Right lobe of liver (tissue), 6 donors: ENCODE measurements around the gene ELFN1. TPM values are rescaled to one million over a fixed set of nuclear protein-coding genes. Genes with fewer than 3 reads are reported as not detected.

Experiments used
- ATAC-seq, 4 donors: fragments of 200-7000 bp; cut with Tn5 transposase; one replicate each; pipeline ENCODE4 v1.9.1; 2020; ENCODE audit warnings: mild to moderate bottlenecking in 4 of 4, moderate library complexity in 4 of 4
- DNase-seq, 3 donors: peaks; one replicate each; pipeline ENCODE4 v3.0.0-alpha.2; 2020
- H3K27ac ChIP-seq, 3 donors: fragments of 200-600 bp; one replicate each; pipeline ENCODE4 v1.8.0; 2022
- H3K27me3 ChIP-seq, 2 donors: fragments of 200-600 bp; one replicate each; pipeline ENCODE4 v1.8.0; 2022
- H3K36me3 ChIP-seq, 4 donors: fragments of 200-600 bp; sonication (generic) in 1 of 4; one replicate each; pipeline versions ENCODE4 v1.5.1 to v1.8.0; 2017 to 2022; ENCODE audit warnings: control low read depth in 1 of 4
- H3K4me1 ChIP-seq, 4 donors: fragments of 200-600 bp; sonication (generic) in 1 of 4; one replicate each; pipeline versions ENCODE4 v1.5.1 to v1.8.0; 2017 to 2022; ENCODE audit warnings: control low read depth in 1 of 4
- H3K4me3 ChIP-seq, 3 donors: fragments of 200-600 bp; one replicate each; pipeline ENCODE4 v1.8.0; 2022
- H3K9me3 ChIP-seq, 4 donors: fragments of 200-600 bp; sonication (generic) in 1 of 4; one replicate each; pipeline versions ENCODE4 v1.5.1 to v1.8.0; 2017 to 2022; ENCODE audit warnings: control low read depth in 1 of 4
- POLR2A ChIP-seq: fragments of 450-650 bp; IDR thresholded peaks from one replicate; pipeline ENCODE4 v1.6.1; 2017; ENCODE audit warnings: antibody characterized with exemption, mild to moderate bottlenecking
- WGBS: methylation state at CpG from one replicate; pipeline ENCODE4 v1.1.6; 2018; ENCODE audit warnings: low coverage, low lambda C conversion rate; ENCODE audit not compliant: insufficient coverage; ENCODE audit errors: missing lambda C conversion rate; 5-methylcytosine and 5-hydroxymethylcytosine counted together
- intact Hi-C, 2 donors: fragments of 100-400 bp; cut with DNase I; formaldehyde crosslinking; loops; one replicate each; pipeline versions ENCODE4 v1.11.2 to v1.14.1; 2022
- total RNA-seq, 6 experiments: library from RNA; depleted of rRNA in 2 of 6; stranded (reverse); fragments of >200 nt in 2 of 6; fragmentation: NEBNext Ultra II Directional in 3 of 6; extraction: Animal tissue kit (Norgen Biotek cat#: 25700) in 3 of 6; gene quantifications; one replicate each; pipeline versions ENCODE4 v1.1.0 to v1.2.4, GENCODE V29; 2016 to 2023
- TF ChIP-seq, protein P1 (sequence below), 4 donors: fragments of 200-600 bp in 3 of 4; fragments of 450-650 bp in 1 of 4; IDR thresholded peaks; one replicate each; pipeline versions ENCODE4 v1.5.1 to v1.8.0; 2016 to 2022; ENCODE audit warnings: antibody characterized with exemption in 4 of 4, mild to moderate bottlenecking in 2 of 4
- donor health status: DM: no; HTN: yes; CAD: no.
- donor health status: DM: no; HTN: no; CAD: no.
- donor health status: DM: no; HTN: no; CAD: no.
- donor health status: DM: no; HTN: yes; CAD: no.
- donor health status: DM: no; HTN: yes; CAD: no.

ELFN1 gene
- total RNA-seq, 6 experiments from 2014 or later: 5.4 to 13.0 (median 7.5) TPM

GRCh38 chr7:1640376-1641172, 29.5 kb upstream of the ELFN1 start:
- WGBS: 68% methylated on average over 6 of the region's 21 CpGs
- intact Hi-C loops: no loop called here
- peak in 1 of 3 donors; percentile 27 for DNase-seq

DNA sequence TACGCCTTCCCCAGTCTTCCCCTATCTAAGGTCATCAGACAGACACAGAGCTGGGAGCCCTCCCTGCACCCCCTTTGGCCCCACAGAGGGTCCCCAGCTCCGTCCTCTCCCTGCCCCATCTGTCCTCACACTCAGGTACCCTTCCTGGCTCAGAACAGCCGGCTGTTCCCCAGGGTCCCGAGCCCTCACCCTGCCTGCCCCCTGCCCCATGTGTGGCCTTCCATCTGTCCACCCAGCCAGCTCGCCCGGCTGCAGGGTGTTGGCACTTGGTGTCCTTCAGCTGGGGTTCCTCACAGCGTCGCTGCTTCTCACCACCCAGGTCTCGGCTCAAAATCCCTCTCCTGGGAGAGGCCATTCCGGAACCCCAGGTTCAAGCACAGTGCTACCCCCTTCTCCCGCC, 28.9 kb upstream of the ELFN1 start:
- Histone ChIP-seq H3K27me3 (no peaks in the 10 kb centered on the region), H3K27ac (no peak overlapping the region), H3K9me3 (peaks cover 0 to 6% (median 0%) of the 10 kb centered on the region in 4 donors), H3K4me1 (no peaks in the 10 kb centered on the region), H3K36me3 (no peaks in the 10 kb centered on the region), H3K4me3 (no peak overlapping the region)
- intact Hi-C loops: no loop called here
- DNase-seq (no peak), ATAC-seq (no peak)
- TF ChIP-seq, protein P1, sequence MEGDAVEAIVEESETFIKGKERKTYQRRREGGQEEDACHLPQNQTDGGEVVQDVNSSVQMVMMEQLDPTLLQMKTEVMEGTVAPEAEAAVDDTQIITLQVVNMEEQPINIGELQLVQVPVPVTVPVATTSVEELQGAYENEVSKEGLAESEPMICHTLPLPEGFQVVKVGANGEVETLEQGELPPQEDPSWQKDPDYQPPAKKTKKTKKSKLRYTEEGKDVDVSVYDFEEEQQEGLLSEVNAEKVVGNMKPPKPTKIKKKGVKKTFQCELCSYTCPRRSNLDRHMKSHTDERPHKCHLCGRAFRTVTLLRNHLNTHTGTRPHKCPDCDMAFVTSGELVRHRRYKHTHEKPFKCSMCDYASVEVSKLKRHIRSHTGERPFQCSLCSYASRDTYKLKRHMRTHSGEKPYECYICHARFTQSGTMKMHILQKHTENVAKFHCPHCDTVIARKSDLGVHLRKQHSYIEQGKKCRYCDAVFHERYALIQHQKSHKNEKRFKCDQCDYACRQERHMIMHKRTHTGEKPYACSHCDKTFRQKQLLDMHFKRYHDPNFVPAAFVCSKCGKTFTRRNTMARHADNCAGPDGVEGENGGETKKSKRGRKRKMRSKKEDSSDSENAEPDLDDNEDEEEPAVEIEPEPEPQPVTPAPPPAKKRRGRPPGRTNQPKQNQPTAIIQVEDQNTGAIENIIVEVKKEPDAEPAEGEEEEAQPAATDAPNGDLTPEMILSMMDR (IDR thresholded peaks at IDR 0.05): no peak
- TF ChIP-seq POLR2A: no peak
- 73% methylated on average over 5 of the region's 11 CpGs for WGBS

More at GRCh38 chr7:1640376-1641172, 29.5 kb upstream of the ELFN1 start:
- Histone ChIP-seq H3K9me3 (peaks cover 0 to 6% (median 0%) of the 10 kb centered on the region in 4 donors), H3K4me1 (no peaks in the 10 kb centered on the region), H3K4me3 (no peak overlapping the region), H3K36me3 (no peaks in the 10 kb centered on the region), H3K27ac (no peak overlapping the region), H3K27me3 (no peaks in the 10 kb centered on the region)
- ATAC-seq: peak in 1 of 4 donors; percentile 9
- TF ChIP-seq, protein P1 (IDR thresholded peaks at IDR 0.05): no peak
- TF ChIP-seq POLR2A: no peak

DNA sequence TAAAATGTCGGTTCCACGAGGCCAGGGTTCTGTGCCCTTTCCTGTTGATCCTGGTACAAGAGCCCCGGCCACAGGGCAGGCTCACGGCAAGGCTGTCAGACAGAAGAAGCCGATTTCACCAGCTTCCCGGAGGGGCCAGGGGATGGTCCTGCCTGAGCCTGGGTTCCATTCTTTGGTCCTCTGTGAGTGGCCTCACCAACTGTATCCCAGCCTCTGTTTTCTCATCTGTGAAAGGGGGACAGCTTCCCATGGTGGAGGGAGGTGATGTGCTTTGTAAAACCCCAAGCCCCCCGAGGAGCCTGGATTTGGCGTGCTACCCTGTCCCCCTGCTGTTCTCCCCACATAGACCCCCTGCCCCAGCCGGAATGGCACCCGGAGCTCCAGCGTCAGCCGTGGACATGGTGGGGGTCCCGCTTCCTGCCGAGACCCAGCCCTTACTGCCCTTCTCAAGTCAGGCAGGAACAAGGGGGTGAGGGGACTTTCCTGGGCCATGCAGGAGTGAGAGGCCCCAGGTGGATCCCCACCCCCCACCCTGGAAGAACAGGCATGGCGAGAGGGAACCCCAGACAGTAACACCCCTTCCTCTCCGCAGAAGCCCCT, 28.3 kb upstream of the ELFN1 start:
- no peaks in the 10 kb centered on the region for H3K27me3 ChIP-seq
- ATAC-seq (no peak), DNase-seq (peak in 1 of 3 donors; percentile 30)
- H3K36me3 ChIP-seq: no peaks in the 10 kb centered on the region
- 12% methylated on average over 3 of the region's 16 CpGs for WGBS
- TF ChIP-seq POLR2A: no peak
- TF ChIP-seq, protein P1 (IDR thresholded peaks at IDR 0.05): no peak
- H3K4me1 ChIP-seq: no peaks in the 10 kb centered on the region
- intact Hi-C loops: no loop called here
- peaks cover 0 to 6% (median 0%) of the 10 kb centered on the region in 4 donors for H3K9me3 ChIP-seq
- H3K4me3 ChIP-seq: no peak overlapping the region
- H3K27ac ChIP-seq: no peak overlapping the region

GRCh38 chr7:1642291-1642731, 27.8 kb upstream of the ELFN1 start:
- no peaks in the 10 kb centered on the region for H3K27me3 ChIP-seq
- DNase-seq (no peak), ATAC-seq (no peak)
- intact Hi-C loops: no loop called here
- WGBS: 27% methylated on average over 3 of the region's 14 CpGs
- H3K9me3 ChIP-seq: peaks cover 0 to 1% (median 0%) of the 10 kb centered on the region in 4 donors
- no peak overlapping the region for H3K4me3 ChIP-seq
- H3K36me3 ChIP-seq: no peaks in the 10 kb centered on the region
- H3K4me1 ChIP-seq: no peaks in the 10 kb centered on the region
- no peak overlapping the region for H3K27ac ChIP-seq
- TF ChIP-seq, protein P1 (IDR thresholded peaks at IDR 0.05): no peak
- TF ChIP-seq POLR2A: no peak
